K562 (cell line): ENCODE results near the gene SEPTIN12.

ENCODE experiments used
- ETV5 ChIP-seq: sonication (generic); formaldehyde crosslinking; IDR thresholded peaks from 2 replicates; pipeline ENCODE4 v1.4.0; 2020; ENCODE audit warnings: low read depth, mild to moderate bottlenecking, missing genetic modification reagents
- TAF1 ChIP-seq: IDR thresholded peaks from 2 replicates; pipeline ENCODE4 v1.6.1; 2011; ENCODE audit warnings: mild to moderate bottlenecking, low read length, moderate library complexity; ENCODE audit not compliant: insufficient read depth, control insufficient read depth, severe bottlenecking; ENCODE audit errors: extremely low read depth
- ZNF764 ChIP-seq: fragments of 250-450 bp; sonication (Bioruptor Pico); IDR thresholded peaks from 2 replicates; pipeline ENCODE4 v1.4.0; 2020; ENCODE audit warnings: low read depth, mild to moderate bottlenecking, moderate library complexity
- TF ChIP-seq, protein P1 (sequence below): fragments of 250-450 bp; sonication (Bioruptor Pico); IDR thresholded peaks from 2 replicates; pipeline ENCODE4 v1.4.0; 2020; ENCODE audit warnings: borderline replicate concordance

- TF ChIP-seq TAF1: no peak
- no peak for TF ChIP-seq ETV5 (CRISPR knock-in tag)
- TF ChIP-seq, protein P1, sequence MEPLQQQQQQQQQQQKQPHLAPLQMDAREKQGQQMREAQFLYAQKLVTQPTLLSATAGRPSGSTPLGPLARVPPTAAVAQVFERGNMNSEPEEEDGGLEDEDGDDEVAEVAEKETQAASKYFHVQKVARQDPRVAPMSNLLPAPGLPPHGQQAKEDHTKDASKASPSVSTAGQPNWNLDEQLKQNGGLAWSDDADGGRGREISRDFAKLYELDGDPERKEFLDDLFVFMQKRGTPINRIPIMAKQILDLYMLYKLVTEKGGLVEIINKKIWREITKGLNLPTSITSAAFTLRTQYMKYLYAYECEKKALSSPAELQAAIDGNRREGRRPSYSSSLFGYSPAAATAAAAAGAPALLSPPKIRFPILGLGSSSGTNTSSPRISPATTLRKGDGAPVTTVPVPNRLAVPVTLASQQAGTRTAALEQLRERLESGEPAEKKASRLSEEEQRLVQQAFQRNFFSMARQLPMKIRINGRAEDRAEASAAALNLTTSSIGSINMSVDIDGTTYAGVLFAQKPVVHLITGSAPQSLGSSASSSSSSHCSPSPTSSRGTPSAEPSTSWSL (CRISPR knock-in tag): no peak
- TF ChIP-seq ZNF764 (CRISPR knock-in tag): no peak
These were observed 20.1 kb downstream of the SEPTIN12 start for GRCh38 chr16:4767872-4768548.
